Inflammatory macrophage treated with lipopolysaccharide for 1 hour (primary cell): Measurements from ENCODE around the gene GRK6.

Experiments used
- DNase-seq, 2 donors: peaks; one replicate each; pipeline ENCODE4 v3.0.0-alpha.2; 2020 to 2022

Gene GRK6

GRCh38 chr5:177427211-177427822 is 841 bp downstream of the GRK6 start:
- no peak for DNase-seq

GRCh38 chr5:177427919-177428573 is 1.6 kb downstream of the GRK6 start:
- DNase-seq, result peak; percentile 27 to 28

GRCh38 chr5:177428574-177429217 is 2.2 kb downstream of the GRK6 start:
- no peak for DNase-seq

GRCh38 chr5:177429248-177430040 is 3.0 kb downstream of the GRK6 start:
- peak; percentile 95 to 98 for DNase-seq

GRCh38 chr5:177430140-177430951 is 3.9 kb downstream of the GRK6 start:
- DNase-seq, result no peak

GRCh38 chr5:177430972-177431316 is 4.5 kb downstream of the GRK6 start:
- no peak for DNase-seq

GRCh38 chr5:177431317-177432142 is 5.1 kb downstream of the GRK6 start:
- DNase-seq, result no peak

GRCh38 chr5:177432143-177432838 is 5.8 kb downstream of the GRK6 start:
- DNase-seq, result no peak

GRCh38 chr5:177432839-177433657 is 6.6 kb downstream of the GRK6 start:
- DNase-seq, result no peak

- DNase-seq, result no peak
Measured at GRCh38 chr5:177433658-177434217, 7.3 kb downstream of the GRK6 start.

- no peak for DNase-seq
Measured at GRCh38 chr5:177434437-177434836, 8.0 kb downstream of the GRK6 start.

GRCh38 chr5:177434942-177435738 is 8.7 kb downstream of the GRK6 start:
- no peak for DNase-seq

GRCh38 chr5:177435847-177436536 is 9.5 kb downstream of the GRK6 start:
- DNase-seq, result no peak

- no peak for DNase-seq
Measured at GRCh38 chr5:177437623-177438022, 11.1 kb downstream of the GRK6 start.

GRCh38 chr5:177438468-177438867 is 12.0 kb downstream of the GRK6 start:
- no peak for DNase-seq

GRCh38 chr5:177439518-177440053 is 13.1 kb downstream of the GRK6 start:
- no peak for DNase-seq

GRCh38 chr5:177440211-177440989 is 13.9 kb downstream of the GRK6 start:
- peak in 1 of 2 donors; percentile 23 for DNase-seq
